PFSK-1 (cell line): ENCODE results near the gene GCH1.

ENCODE experiments used
- FOXP2 ChIP-seq: optimal IDR thresholded peaks from 2 replicates; pipeline ENCODE3; 2011; ENCODE audit warnings: borderline replicate concordance, control low read depth, inconsistent platforms; ENCODE audit not compliant: insufficient read depth; ENCODE audit errors: extremely low read length, extremely low read depth
- POLR2AphosphoS5 ChIP-seq: IDR thresholded peaks from 2 replicates; pipeline ENCODE4 v1.6.1; 2012; ENCODE audit warnings: low read depth, mild to moderate bottlenecking, control low read depth, low read length, moderate library complexity
- REST ChIP-seq, 2 experiments: IDR thresholded peaks; 2 replicates each; pipeline versions ENCODE4 v1.6.1 to v1.8.0; 2011 to 2012; ENCODE audit warnings: low read depth in 2 of 2, low read length in 2 of 2, control low read depth in 1 of 2, inconsistent platforms in 1 of 2, mild to moderate bottlenecking in 1 of 2, moderate library complexity in 1 of 2; ENCODE audit not compliant: insufficient read depth in 1 of 2
- SIN3A ChIP-seq: IDR thresholded peaks from 2 replicates; pipeline ENCODE4 v1.6.1; 2012; ENCODE audit warnings: mild to moderate bottlenecking, low read length, moderate library complexity, borderline replicate concordance; ENCODE audit not compliant: insufficient read depth
- TAF1 ChIP-seq: IDR thresholded peaks from 2 replicates; pipeline ENCODE4 v1.6.1; 2012; ENCODE audit warnings: low read length, control low read depth, borderline replicate concordance; ENCODE audit not compliant: insufficient read depth

Gene GCH1

GRCh38 chr14:54823757-54824549 is 78.7 kb downstream of the GCH1 start:
- TF ChIP-seq POLR2AphosphoS5 (no peak), SIN3A (no peak), TAF1 (no peak), REST (IDR thresholded peaks at IDR 0.05; ENCODE audit: insufficient read depth in 1 of 2, low read depth in 2 of 2, low read length in 2 of 2) (no peak), FOXP2 (no peak)

GRCh38 chr14:54822685-54823084 is 79.9 kb downstream of the GCH1 start:
- TF ChIP-seq REST (IDR thresholded peaks at IDR 0.05; ENCODE audit: insufficient read depth in 1 of 2, low read depth in 2 of 2, low read length in 2 of 2) (no peak), SIN3A (no peak), TAF1 (no peak)

GRCh38 chr14:54818201-54819133 is 84.2 kb downstream of the GCH1 start:
- no peak for TF ChIP-seq FOXP2
- TF ChIP-seq REST (IDR thresholded peaks at IDR 0.05; ENCODE audit: insufficient read depth in 1 of 2, low read depth in 2 of 2, low read length in 2 of 2): no peak
- no peak for TF ChIP-seq POLR2AphosphoS5
- no peak for TF ChIP-seq TAF1
- no peak for TF ChIP-seq SIN3A

GRCh38 chr14:54817506-54817905 is 85.1 kb downstream of the GCH1 start:
- TF ChIP-seq FOXP2: no peak
- no peak for TF ChIP-seq TAF1
- TF ChIP-seq REST (IDR thresholded peaks at IDR 0.05; ENCODE audit: insufficient read depth in 1 of 2, low read depth in 2 of 2, low read length in 2 of 2): no peak
- no peak for TF ChIP-seq SIN3A
- TF ChIP-seq POLR2AphosphoS5: no peak
